ENCODE measurements around the gene SKI. TPM values are rescaled to one million over a fixed set of nuclear protein-coding genes. Genes with fewer than 3 reads are reported as not detected.

SKI gene
- total RNA-seq, 2 donors from 2014 or later = 65.4 to 79.2 TPM

GRCh38 chr1:2300004-2300771, 72.1 kb downstream of the SKI start:
- no peak for DNase-seq
- no peak overlapping the region for H3K4me3 Mint-ChIP-seq
- no peak overlapping the region for H3K27ac Mint-ChIP-seq
- Histone ChIP-seq H3K27me3 (ENCODE audit: control insufficient read depth, insufficient read depth, low read length, poor library complexity, severe bottlenecking) (no peaks in the 10 kb centered on the region), H3K27ac (ENCODE audit: low read depth, low read length) (peak overlapping the region; percentile 60), H3K4me1 (ENCODE audit: control insufficient read depth, insufficient read depth, low read length) (no peaks in the 10 kb centered on the region), H3K36me3 (ENCODE audit: control insufficient read depth, insufficient read depth, low read length) (peaks cover 15% of the 10 kb centered on the region), H3K9ac (ENCODE audit: extremely low read depth, low read length, poor library complexity, severe bottlenecking) (no peak overlapping the region), H3K9me3 (ENCODE audit: control insufficient read depth, low read length) (no peaks in the 10 kb centered on the region), H3K4me3 (ENCODE audit: low read length) (no peak overlapping the region)
- no peaks in the 10 kb centered on the region for H3K27me3 Mint-ChIP-seq (ENCODE audit: insufficient read depth)
- H3K4me1 Mint-ChIP-seq = no peaks in the 10 kb centered on the region
- TF ChIP-seq CTCF (conservative IDR thresholded peaks at IDR 0.05) = no peak
- WGBS, 2 experiments (ENCODE audit: insufficient coverage in 1 of 2, insufficient read length in 1 of 2) = 89 to 91% methylated on average over 23 to 32 of the region's 32 CpGs
- peaks cover 28% of the 10 kb centered on the region for H3K36me3 Mint-ChIP-seq (ENCODE audit: low read depth)
- H3K9me3 Mint-ChIP-seq = no peaks in the 10 kb centered on the region

GRCh38 chr1:2300851-2301606, 72.9 kb downstream of the SKI start:
- DNase-seq = no peak
- Histone ChIP-seq H3K4me3 (ENCODE audit: low read length) (no peak overlapping the region), H3K36me3 (ENCODE audit: control insufficient read depth, insufficient read depth, low read length) (peaks cover 15% of the 10 kb centered on the region), H3K27me3 (ENCODE audit: control insufficient read depth, insufficient read depth, low read length, poor library complexity, severe bottlenecking) (no peaks in the 10 kb centered on the region), H3K9me3 (ENCODE audit: control insufficient read depth, low read length) (no peaks in the 10 kb centered on the region), H3K27ac (ENCODE audit: low read depth, low read length) (peak overlapping the region; percentile 44), H3K4me1 (ENCODE audit: control insufficient read depth, insufficient read depth, low read length) (no peaks in the 10 kb centered on the region), H3K9ac (ENCODE audit: extremely low read depth, low read length, poor library complexity, severe bottlenecking) (no peak overlapping the region)
- H3K27ac Mint-ChIP-seq = no peak overlapping the region
- no peak overlapping the region for H3K4me3 Mint-ChIP-seq
- H3K27me3 Mint-ChIP-seq (ENCODE audit: insufficient read depth) = no peaks in the 10 kb centered on the region
- H3K4me1 Mint-ChIP-seq = no peaks in the 10 kb centered on the region
- 93% methylated on average over 25 to 37 of the region's 37 CpGs for WGBS, 2 experiments (ENCODE audit: insufficient coverage in 1 of 2, insufficient read length in 1 of 2)
- no peaks in the 10 kb centered on the region for H3K9me3 Mint-ChIP-seq
- H3K36me3 Mint-ChIP-seq (ENCODE audit: low read depth) = peaks cover 28% of the 10 kb centered on the region
- TF ChIP-seq CTCF (conservative IDR thresholded peaks at IDR 0.05) = no peak

GRCh38 chr1:2301607-2302291, 73.6 kb downstream of the SKI start:
- no peaks in the 10 kb centered on the region for H3K9me3 Mint-ChIP-seq
- WGBS, 2 experiments (ENCODE audit: insufficient coverage in 1 of 2, insufficient read length in 1 of 2) = 94 to 97% methylated on average over 11 to 17 of the region's 17 CpGs
- H3K4me3 Mint-ChIP-seq = no peak overlapping the region
- no peak for DNase-seq
- Histone ChIP-seq H3K9ac (ENCODE audit: extremely low read depth, low read length, poor library complexity, severe bottlenecking) (no peak overlapping the region), H3K27ac (ENCODE audit: low read depth, low read length) (no peak overlapping the region), H3K4me1 (ENCODE audit: control insufficient read depth, insufficient read depth, low read length) (no peaks in the 10 kb centered on the region), H3K9me3 (ENCODE audit: control insufficient read depth, low read length) (no peaks in the 10 kb centered on the region), H3K4me3 (ENCODE audit: low read length) (no peak overlapping the region), H3K27me3 (ENCODE audit: control insufficient read depth, insufficient read depth, low read length, poor library complexity, severe bottlenecking) (no peaks in the 10 kb centered on the region), H3K36me3 (ENCODE audit: control insufficient read depth, insufficient read depth, low read length) (peaks cover 15% of the 10 kb centered on the region)
- no peak for TF ChIP-seq CTCF (conservative IDR thresholded peaks at IDR 0.05)
- no peak overlapping the region for H3K27ac Mint-ChIP-seq
- H3K36me3 Mint-ChIP-seq (ENCODE audit: low read depth) = peaks cover 24% of the 10 kb centered on the region
- H3K4me1 Mint-ChIP-seq = no peaks in the 10 kb centered on the region
- no peaks in the 10 kb centered on the region for H3K27me3 Mint-ChIP-seq (ENCODE audit: insufficient read depth)

All from endodermal cell (in vitro differentiated cells).